Heart right ventricle (tissue), 16 donors: ENCODE results near the gene HIGD1C. TPM values are rescaled to one million over a fixed set of nuclear protein-coding genes. Genes with fewer than 3 reads are reported as not detected.

ENCODE experiments used
- ATAC-seq, 8 donors: fragments of 200-7000 bp; cut with Tn5 transposase; one replicate each; pipeline ENCODE4 v1.9.1; 2020; ENCODE audit warnings: mild to moderate bottlenecking in 8 of 8, moderate library complexity in 8 of 8, moderate number of reproducible peaks in 1 of 8
- DNase-seq, 2 donors: peaks; one replicate each; pipeline ENCODE4 v3.0.0-alpha.2; 2020
- H3K27ac ChIP-seq, 10 donors: fragments of 200-600 bp; sonication (generic) in 2 of 10; one replicate each; pipeline versions ENCODE4 v1.5.0 to v1.8.0; 2020 to 2022; ENCODE audit warnings: mild to moderate bottlenecking in 3 of 10
- H3K27me3 ChIP-seq, 7 donors: fragments of 200-600 bp; one replicate each; pipeline ENCODE4 v1.8.0; 2021 to 2022; ENCODE audit warnings: mild to moderate bottlenecking in 2 of 7
- H3K36me3 ChIP-seq, 9 donors: fragments of 200-600 bp; sonication (generic) in 1 of 9; one replicate each; pipeline versions ENCODE4 v1.5.0 to v1.8.0; 2020 to 2022; ENCODE audit warnings: mild to moderate bottlenecking in 2 of 9
- H3K4me1 ChIP-seq, 9 donors: fragments of 200-600 bp; sonication (generic) in 1 of 9; one replicate each; pipeline versions ENCODE4 v1.5.0 to v1.8.0; 2020 to 2022; ENCODE audit warnings: mild to moderate bottlenecking in 4 of 9
- H3K4me3 ChIP-seq, 10 donors: fragments of 200-600 bp; sonication (generic) in 2 of 10; one replicate each; pipeline versions ENCODE4 v1.5.0 to v1.8.0; 2020 to 2022; ENCODE audit warnings: mild to moderate bottlenecking in 7 of 10, moderate library complexity in 2 of 10
- H3K9me3 ChIP-seq, 11 donors: fragments of 200-600 bp in 10 of 11; sonication (generic) in 2 of 11; one replicate each; pipeline versions ENCODE4 v1.5.0 to v1.8.0; 2013 to 2022; ENCODE audit warnings: mild to moderate bottlenecking in 2 of 11, control low read depth in 1 of 11, moderate library complexity in 1 of 11
- WGBS, 2 donors: extraction: QIAGEN DNeasy Blood & Tissue Kit; methylation state at CpG; one replicate each; pipeline ENCODE4 v1.1.7; 2013; ENCODE audit warnings: inconsistent platforms in 1 of 2; 5-methylcytosine and 5-hydroxymethylcytosine counted together
- intact Hi-C, 10 donors: fragments of 100-400 bp; cut with DNase I; formaldehyde crosslinking; loops; one replicate each; pipeline versions ENCODE4 v1.11.1 to v1.14.2; 2022
- polyA plus RNA-seq, 2 donors: library from polyadenylated mRNA; stranded (reverse); fragments of 200-250 nt; gene quantifications; one replicate each; pipeline ENCODE4 v1.2.3, GENCODE V29; 2013
- total RNA-seq, 10 donors: library from RNA; stranded (reverse); fragmentation: NEBNext Ultra II Directional in 3 of 10; extraction: Animal tissue kit (Norgen Biotek cat#: 25700) in 3 of 10; gene quantifications; one replicate each; pipeline versions ENCODE4 v1.2.1 to v1.2.4, GENCODE V29; 2021 to 2023
- TF ChIP-seq, protein P1 (sequence below), 9 donors: fragments of 200-600 bp; sonication (generic) in 2 of 9; IDR thresholded peaks; one replicate each; pipeline versions ENCODE4 v1.5.0 to v1.8.0; 2021 to 2022; ENCODE audit warnings: antibody characterized with exemption in 9 of 9, mild to moderate bottlenecking in 5 of 9, moderate library complexity in 1 of 9
- donor health status: Arrhythmogenic right ventricular cardiomyopathy.
- donor health status: ischemic (EF 13 %, LVEDD 7.1; RV severe dilation, severe dysfunction).
- donor health status: healthy with polysubstance abuse.
- donor health status: DM: no; HTN: yes; CAD: no.
- donor health status: DM: no; HTN: no; CAD: no.
- donor health status: ischemic (EF 25% LVEDD 6.9; RV normal size, moderate dysfunction).
- donor health status: ischemic (EF 25% LVEDD 5.7; RV mildly dilated, moderate dysfunction).
- donor health status: healthy.
- donor health status: DM: yes; HTN: yes; CAD: no.
- donor health status: Ischemic cardiomyopathy.
- donor health status: ischemic (EF 35%, LVEDD 5.7; RV mildly dilated, moderate dysfunction).
- donor health status: nonischemic (EF 11% LVEDD 7.7; RV severe dilation, severe dysfunction).
- donor health status: DM: yes; HTN: yes; CAD: no.
- donor health status: PGD.
- donor health status: ischemic (EF 29% LVEDD 5.4; RV normal size, mild dysfunction).
- donor health status: nonischemic (EF 23%, LVEDD 6.1; RV moderate dilation, normal function).

The HIGD1C gene
- total and polyA plus RNA-seq, 12 donors = not detected

DNA sequence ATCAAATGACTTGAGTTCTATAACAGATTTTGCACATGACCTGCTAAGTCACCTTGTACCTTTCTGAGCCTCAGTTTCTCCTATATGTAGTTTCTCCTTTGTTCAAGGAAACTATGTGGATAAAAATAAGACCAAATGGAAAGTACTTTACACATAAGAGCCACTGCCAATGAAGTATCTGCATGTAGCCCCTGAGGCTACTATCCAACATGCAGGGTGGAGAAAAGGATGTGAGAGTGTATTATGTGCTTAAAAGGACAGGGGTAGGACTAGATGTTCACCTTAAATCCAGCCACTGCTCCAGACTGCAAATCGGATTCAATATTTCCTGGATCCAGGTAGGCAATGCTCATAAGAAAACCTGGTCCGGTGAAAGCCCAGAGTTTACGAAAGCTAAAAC is 52.7 kb downstream of the HIGD1C start:
- intact Hi-C loops = no loop called here
- TF ChIP-seq, protein P1, sequence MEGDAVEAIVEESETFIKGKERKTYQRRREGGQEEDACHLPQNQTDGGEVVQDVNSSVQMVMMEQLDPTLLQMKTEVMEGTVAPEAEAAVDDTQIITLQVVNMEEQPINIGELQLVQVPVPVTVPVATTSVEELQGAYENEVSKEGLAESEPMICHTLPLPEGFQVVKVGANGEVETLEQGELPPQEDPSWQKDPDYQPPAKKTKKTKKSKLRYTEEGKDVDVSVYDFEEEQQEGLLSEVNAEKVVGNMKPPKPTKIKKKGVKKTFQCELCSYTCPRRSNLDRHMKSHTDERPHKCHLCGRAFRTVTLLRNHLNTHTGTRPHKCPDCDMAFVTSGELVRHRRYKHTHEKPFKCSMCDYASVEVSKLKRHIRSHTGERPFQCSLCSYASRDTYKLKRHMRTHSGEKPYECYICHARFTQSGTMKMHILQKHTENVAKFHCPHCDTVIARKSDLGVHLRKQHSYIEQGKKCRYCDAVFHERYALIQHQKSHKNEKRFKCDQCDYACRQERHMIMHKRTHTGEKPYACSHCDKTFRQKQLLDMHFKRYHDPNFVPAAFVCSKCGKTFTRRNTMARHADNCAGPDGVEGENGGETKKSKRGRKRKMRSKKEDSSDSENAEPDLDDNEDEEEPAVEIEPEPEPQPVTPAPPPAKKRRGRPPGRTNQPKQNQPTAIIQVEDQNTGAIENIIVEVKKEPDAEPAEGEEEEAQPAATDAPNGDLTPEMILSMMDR (IDR thresholded peaks at IDR 0.05) = no peak
- no peak overlapping the region for H3K27ac ChIP-seq
- H3K27me3 ChIP-seq = no peaks in the 10 kb centered on the region
- peaks cover 0 to 18% (median 0%) of the 10 kb centered on the region in 9 donors for H3K4me1 ChIP-seq
- DNase-seq (no peak), ATAC-seq (no peak)
- WGBS, 2 donors = 96% methylated on average over 3 of the region's 3 CpGs
- H3K36me3 ChIP-seq = peaks cover 0 to 84% (median 42%) of the 10 kb centered on the region in 9 donors
- H3K4me3 ChIP-seq = no peak overlapping the region
- no peaks in the 10 kb centered on the region for H3K9me3 ChIP-seq

DNA sequence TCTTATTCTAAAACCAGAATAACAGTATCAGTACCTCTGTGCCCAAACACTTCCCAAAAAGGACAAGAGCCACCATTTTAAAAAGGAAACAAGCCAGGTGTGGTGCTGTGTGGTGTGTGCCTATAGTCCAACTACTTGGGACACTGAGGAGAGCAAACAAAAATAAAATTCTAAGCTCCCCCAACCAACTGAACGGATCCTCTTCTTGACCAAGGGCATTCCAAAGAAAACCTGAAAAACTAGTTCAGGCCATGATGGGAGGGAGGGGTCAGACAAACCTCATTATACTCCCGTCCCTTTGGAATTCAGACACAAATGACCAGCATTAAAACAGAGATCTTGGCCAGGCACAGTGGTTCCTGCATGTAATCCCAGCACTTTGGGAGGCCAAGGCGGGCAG is 53.3 kb downstream of the HIGD1C start:
- H3K27ac ChIP-seq = no peak overlapping the region
- WGBS, 2 donors = 90 to 91% methylated on average over 3 of the region's 3 CpGs
- no peak for ATAC-seq

DNA sequence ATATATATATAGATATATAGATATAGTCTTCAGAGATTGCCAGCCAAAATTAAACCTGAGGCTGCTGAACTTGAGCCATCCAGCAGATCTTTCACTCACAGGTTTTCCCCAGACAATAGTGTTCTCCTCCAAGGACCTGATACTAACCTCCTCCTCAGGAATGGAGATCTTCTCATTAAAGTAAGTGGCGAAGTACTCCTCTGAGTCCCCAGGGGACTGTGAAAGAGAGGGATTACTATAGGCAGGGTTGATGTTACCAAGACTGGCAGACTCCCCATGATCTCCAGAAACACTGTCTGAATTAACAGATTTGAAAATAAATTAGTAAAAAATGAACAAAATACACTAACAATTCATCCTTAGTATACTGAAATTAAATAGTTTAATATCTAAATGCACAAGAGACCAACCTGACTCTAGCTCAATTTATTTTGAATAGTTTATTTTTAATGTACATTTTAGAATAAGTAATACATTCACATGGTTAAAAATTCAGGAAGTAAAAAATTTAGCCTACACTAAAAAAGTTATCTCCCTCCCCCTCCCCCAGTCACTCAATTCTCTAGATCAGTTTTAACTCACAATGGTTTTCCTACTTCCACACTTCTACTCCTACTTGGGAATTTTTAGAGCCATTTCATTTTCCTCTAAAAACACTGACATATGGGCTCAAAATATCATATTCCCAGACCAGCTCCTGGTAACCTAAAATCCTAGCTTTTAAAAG is 56.1 kb downstream of the HIGD1C start:
- no peaks in the 10 kb centered on the region for H3K9me3 ChIP-seq
- H3K27me3 ChIP-seq = no peaks in the 10 kb centered on the region
- H3K4me1 ChIP-seq = peaks cover 0 to 45% (median 10%) of the 10 kb centered on the region in 9 donors
- WGBS, 2 donors = 88 to 96% methylated on average over 1 of the region's 1 CpG
- DNase-seq (no peak), ATAC-seq (no peak)
- TF ChIP-seq, protein P1 (IDR thresholded peaks at IDR 0.05) = no peak
- H3K4me3 ChIP-seq = peak overlapping the region in 7 of 10 donors; percentile 3 to 36 (median 11)
- H3K36me3 ChIP-seq = peaks cover 0 to 51% (median 31%) of the 10 kb centered on the region in 9 donors
- peak overlapping the region in 7 of 10 donors; percentile 0 to 81 (median 27) for H3K27ac ChIP-seq
- intact Hi-C loops = no loop called here

More for the DNA sequence above, 53.3 kb downstream of the HIGD1C start:
- TF ChIP-seq, protein P1 (IDR thresholded peaks at IDR 0.05) = no peak
- Histone ChIP-seq H3K27me3 (no peaks in the 10 kb centered on the region), H3K4me1 (peaks cover 0 to 24% (median 0%) of the 10 kb centered on the region in 9 donors), H3K4me3 (no peak overlapping the region), H3K36me3 (peaks cover 0 to 78% (median 35%) of the 10 kb centered on the region in 9 donors), H3K9me3 (no peaks in the 10 kb centered on the region)
- no peak for DNase-seq
- intact Hi-C loops = no loop called here

DNA sequence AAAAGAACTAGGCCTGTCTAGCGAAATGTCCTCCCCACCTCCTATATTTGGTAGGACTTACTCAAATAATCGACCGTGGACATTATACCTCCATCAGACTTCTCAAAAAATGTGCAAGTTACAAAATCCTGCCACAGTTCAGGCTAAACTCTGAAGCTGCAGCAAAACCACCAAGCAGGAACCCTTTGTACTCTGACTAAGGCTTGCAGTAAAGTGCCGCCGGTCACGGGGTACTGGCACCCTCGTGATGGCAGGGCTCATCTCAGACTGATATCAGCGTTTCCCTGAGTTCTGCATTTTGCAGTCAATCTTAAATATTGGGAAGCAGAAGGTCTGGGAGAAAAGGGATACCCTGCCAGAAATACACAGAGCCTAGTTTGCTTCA is 56.7 kb downstream of the HIGD1C start:
- peak overlapping the region in 7 of 10 donors; percentile 0 to 81 (median 27) for H3K27ac ChIP-seq
- peaks cover 0 to 45% (median 29%) of the 10 kb centered on the region in 9 donors for H3K36me3 ChIP-seq
- DNase-seq (peak; percentile 41 to 47), ATAC-seq (peak in 7 of 8 donors; percentile 79 to 94 (median 83))
- H3K9me3 ChIP-seq = no peaks in the 10 kb centered on the region
- intact Hi-C loops = no loop called here
- 67 to 74% methylated on average over 8 of the region's 8 CpGs for WGBS, 2 donors
- H3K27me3 ChIP-seq = no peaks in the 10 kb centered on the region
- H3K4me3 ChIP-seq = peak overlapping the region in 7 of 10 donors; percentile 3 to 36 (median 11)
- TF ChIP-seq, protein P1 (IDR thresholded peaks at IDR 0.05) = no peak
- H3K4me1 ChIP-seq = peaks cover 0 to 50% (median 10%) of the 10 kb centered on the region in 9 donors
